Measurements from ENCODE around the gene TSPYL1. TPM values are rescaled to one million over a fixed set of nuclear protein-coding genes. Genes with fewer than 3 reads are reported as not detected.

TSPYL1 gene
- total RNA-seq, 1 experiment from 2014 or later: 68.6 TPM

- TF ChIP-seq, protein P1, sequence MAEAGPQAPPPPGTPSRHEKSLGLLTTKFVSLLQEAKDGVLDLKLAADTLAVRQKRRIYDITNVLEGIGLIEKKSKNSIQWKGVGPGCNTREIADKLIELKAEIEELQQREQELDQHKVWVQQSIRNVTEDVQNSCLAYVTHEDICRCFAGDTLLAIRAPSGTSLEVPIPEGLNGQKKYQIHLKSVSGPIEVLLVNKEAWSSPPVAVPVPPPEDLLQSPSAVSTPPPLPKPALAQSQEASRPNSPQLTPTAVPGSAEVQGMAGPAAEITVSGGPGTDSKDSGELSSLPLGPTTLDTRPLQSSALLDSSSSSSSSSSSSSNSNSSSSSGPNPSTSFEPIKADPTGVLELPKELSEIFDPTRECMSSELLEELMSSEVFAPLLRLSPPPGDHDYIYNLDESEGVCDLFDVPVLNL (CRISPR knock-in tag; IDR thresholded peaks at IDR 0.05; ENCODE audit: borderline replicate concordance, low read depth): no peak
- TF ChIP-seq ZNF396 (CRISPR knock-in tag; IDR thresholded peaks at IDR 0.05; ENCODE audit: borderline replicate concordance) (no peak), CDX4 (CRISPR knock-in tag; IDR thresholded peaks at IDR 0.05; ENCODE audit: borderline replicate concordance) (no peak), ZNF263 (CRISPR knock-in tag; IDR thresholded peaks at IDR 0.05; ENCODE audit: low read depth) (no peak), ZNF671 (CRISPR knock-in tag; IDR thresholded peaks at IDR 0.05) (no peak), NR3C1 (CRISPR knock-in tag; conservative IDR thresholded peaks at IDR 0.05; ENCODE audit: low read depth) (no peak), GTF2I (CRISPR knock-in tag; conservative IDR thresholded peaks at IDR 0.05) (no peak), IRF1 (CRISPR knock-in tag; IDR thresholded peaks at IDR 0.05) (no peak), ESRRA (CRISPR knock-in tag; IDR thresholded peaks at IDR 0.05; ENCODE audit: borderline replicate concordance) (no peak)
Measured at GRCh38 chr6:116309001-116309400, 29.3 kb upstream of the TSPYL1 start (continued).

DNA sequence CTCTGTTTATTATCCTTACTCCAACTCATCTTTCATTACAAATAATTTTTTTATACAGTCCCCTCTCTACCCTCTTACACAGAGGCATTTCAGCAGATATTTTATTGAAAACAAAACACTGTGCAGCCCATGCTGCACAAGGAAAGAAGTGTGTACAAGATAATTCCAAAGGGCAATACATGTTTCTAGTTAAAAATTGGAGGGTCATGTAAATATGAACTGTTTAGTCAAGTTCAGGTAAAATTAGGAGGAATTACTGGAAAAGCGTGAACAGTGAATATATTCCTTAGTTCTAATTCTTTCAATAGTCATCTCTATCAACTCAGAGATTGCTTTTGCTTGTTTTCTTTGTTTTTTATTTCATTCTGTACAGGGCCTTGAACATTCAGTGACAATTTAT, 27.9 kb upstream of the TSPYL1 start:
- POLR2A ChIA-PET: no interaction called here
- no peak overlapping the region for H3K27ac Mint-ChIP-seq
- DNase-seq (ENCODE audit: low spot score) (no peak), ATAC-seq (no peak)
- H3K4me3 Mint-ChIP-seq: no peak overlapping the region
- CTCF ChIA-PET: interaction anchor here (1.8 kb wide), 1 partner anchor 20 kb away, joined by 11 read pairs; no protein-coding TSS in a partner anchor
- 0 out of 2 replicates have a peak, but pooled peaks cover 4% of the 10 kb centered on the region for H3K4me1 Mint-ChIP-seq
- TF ChIP-seq USF2 (CRISPR knock-in tag; IDR thresholded peaks at IDR 0.05): no peak
- TF ChIP-seq, protein P2, sequence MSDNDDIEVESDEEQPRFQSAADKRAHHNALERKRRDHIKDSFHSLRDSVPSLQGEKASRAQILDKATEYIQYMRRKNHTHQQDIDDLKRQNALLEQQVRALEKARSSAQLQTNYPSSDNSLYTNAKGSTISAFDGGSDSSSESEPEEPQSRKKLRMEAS (CRISPR knock-in tag; IDR thresholded peaks at IDR 0.05): no peak
- peaks cover 5% of the 10 kb centered on the region; the same call in 1 of the 2 replicates for H3K36me3 Mint-ChIP-seq
- H3K9me3 Mint-ChIP-seq: peaks cover 19% of the 10 kb centered on the region
- no peaks in the 10 kb centered on the region for H3K27me3 Mint-ChIP-seq (ENCODE audit: low read depth)

DNA sequence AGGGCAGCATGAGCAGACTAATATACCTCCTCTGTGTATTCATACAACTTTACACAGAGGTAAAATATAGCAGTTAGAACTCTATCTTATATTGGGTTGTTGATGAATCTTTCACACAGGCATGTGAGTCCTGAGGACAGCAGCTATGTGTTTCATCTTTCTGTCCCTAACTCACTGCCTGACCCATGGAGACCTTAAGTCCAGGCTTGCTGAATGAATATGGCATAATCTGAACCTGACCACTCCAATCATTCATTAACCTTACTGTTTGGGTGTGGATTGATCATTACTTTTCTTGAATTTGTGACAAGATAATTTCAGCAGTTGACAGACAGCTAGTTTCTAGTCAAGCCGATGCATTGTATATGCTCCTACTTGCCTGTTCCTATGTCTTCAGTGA, 27.3 kb upstream of the TSPYL1 start:
- Mint-ChIP-seq H3K36me3 (peaks cover 5% of the 10 kb centered on the region; the same call in 1 of the 2 replicates), H3K4me1 (0 out of 2 replicates have a peak, but pooled peaks cover 4% of the 10 kb centered on the region), H3K4me3 (no peak overlapping the region), H3K9me3 (peaks cover 19% of the 10 kb centered on the region), H3K27me3 (ENCODE audit: low read depth) (no peaks in the 10 kb centered on the region), H3K27ac (no peak overlapping the region)
- CTCF ChIA-PET: interaction anchor here (1.8 kb wide), 1 partner anchor 19 kb away, joined by 11 read pairs; no protein-coding TSS in a partner anchor
- TF ChIP-seq, protein P1 (CRISPR knock-in tag; IDR thresholded peaks at IDR 0.05; ENCODE audit: borderline replicate concordance, low read depth): no peak
- TF ChIP-seq TEAD4 (CRISPR knock-in tag; IDR thresholded peaks at IDR 0.05): no peak
- no peak for TF ChIP-seq CDX4 (CRISPR knock-in tag; IDR thresholded peaks at IDR 0.05; ENCODE audit: borderline replicate concordance)
- POLR2A ChIA-PET: interaction anchor here (1.1 kb wide), 1 partner anchor 63 kb away, joined by 4 read pairs; no protein-coding TSS in a partner anchor
- no peak for DNase-seq (ENCODE audit: low spot score)
- no peak for ATAC-seq

DNA sequence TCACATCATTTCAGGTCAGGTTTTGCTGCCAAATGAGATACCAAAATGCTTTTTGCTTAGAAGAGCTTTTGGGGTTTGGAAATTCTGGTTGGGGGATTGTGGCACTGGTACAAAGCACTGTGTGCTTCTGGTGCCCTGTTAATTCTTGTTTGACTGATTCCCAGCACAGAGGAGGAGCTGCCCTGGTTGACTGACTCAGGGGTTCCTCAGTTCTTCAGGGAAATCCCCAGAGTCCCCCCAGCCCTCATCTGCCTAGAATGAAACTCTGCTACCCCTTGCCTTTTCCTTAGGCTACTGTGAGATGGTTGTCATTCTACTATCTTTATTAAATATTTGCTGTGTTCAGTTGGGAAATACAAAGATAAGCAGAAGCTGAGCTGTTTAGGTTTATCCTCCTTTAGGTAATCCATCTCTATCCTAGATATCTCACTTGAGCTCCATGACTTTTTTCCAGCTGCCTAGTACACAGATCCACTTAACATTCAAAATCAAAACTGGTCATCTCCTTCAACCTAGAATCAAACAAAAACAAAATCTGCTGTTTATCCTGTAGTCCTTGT, 24.9 kb upstream of the TSPYL1 start:
- 0 out of 2 replicates have a peak, but pooled peaks cover 2% of the 10 kb centered on the region for H3K36me3 Mint-ChIP-seq
- no peak for TF ChIP-seq ZNF423 (CRISPR knock-in tag; IDR thresholded peaks at IDR 0.05)
- TF ChIP-seq PRRX2 (CRISPR knock-in tag; IDR thresholded peaks at IDR 0.05): no peak
- TF ChIP-seq, protein P3, sequence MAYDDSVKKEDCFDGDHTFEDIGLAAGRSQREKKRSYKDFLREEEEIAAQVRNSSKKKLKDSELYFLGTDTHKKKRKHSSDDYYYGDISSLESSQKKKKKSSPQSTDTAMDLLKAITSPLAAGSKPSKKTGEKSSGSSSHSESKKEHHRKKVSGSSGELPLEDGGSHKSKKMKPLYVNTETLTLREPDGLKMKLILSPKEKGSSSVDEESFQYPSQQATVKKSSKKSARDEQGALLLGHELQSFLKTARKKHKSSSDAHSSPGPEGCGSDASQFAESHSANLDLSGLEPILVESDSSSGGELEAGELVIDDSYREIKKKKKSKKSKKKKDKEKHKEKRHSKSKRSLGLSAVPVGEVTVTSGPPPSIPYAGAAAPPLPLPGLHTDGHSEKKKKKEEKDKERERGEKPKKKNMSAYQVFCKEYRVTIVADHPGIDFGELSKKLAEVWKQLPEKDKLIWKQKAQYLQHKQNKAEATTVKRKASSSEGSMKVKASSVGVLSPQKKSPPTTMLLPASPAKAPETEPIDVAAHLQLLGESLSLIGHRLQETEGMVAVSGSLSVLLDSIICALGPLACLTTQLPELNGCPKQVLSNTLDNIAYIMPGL (CRISPR knock-in tag; IDR thresholded peaks at IDR 0.05): no peak
- TF ChIP-seq, protein P4, sequence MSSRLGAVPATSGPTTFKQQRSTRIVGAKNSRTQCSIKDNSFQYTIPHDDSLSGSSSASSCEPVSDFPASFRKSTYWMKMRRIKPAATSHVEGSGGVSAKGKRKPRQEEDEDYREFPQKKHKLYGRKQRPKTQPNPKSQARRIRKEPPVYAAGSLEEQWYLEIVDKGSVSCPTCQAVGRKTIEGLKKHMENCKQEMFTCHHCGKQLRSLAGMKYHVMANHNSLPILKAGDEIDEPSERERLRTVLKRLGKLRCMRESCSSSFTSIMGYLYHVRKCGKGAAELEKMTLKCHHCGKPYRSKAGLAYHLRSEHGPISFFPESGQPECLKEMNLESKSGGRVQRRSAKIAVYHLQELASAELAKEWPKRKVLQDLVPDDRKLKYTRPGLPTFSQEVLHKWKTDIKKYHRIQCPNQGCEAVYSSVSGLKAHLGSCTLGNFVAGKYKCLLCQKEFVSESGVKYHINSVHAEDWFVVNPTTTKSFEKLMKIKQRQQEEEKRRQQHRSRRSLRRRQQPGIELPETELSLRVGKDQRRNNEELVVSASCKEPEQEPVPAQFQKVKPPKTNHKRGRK (CRISPR knock-in tag; IDR thresholded peaks at IDR 0.05; ENCODE audit: borderline replicate concordance): no peak
- TF ChIP-seq ELF4 (CRISPR knock-in tag; IDR thresholded peaks at IDR 0.05; ENCODE audit: low read depth): no peak
- no peak for TF ChIP-seq NR1H2 (CRISPR knock-in tag; IDR thresholded peaks at IDR 0.05)
- TF ChIP-seq EMX1 (CRISPR knock-in tag; IDR thresholded peaks at IDR 0.05): no peak
- no peak for TF ChIP-seq NFE2L1 (CRISPR knock-in tag; IDR thresholded peaks at IDR 0.05)

More for the DNA sequence above, 24.9 kb upstream of the TSPYL1 start:
- no peaks in the 10 kb centered on the region for H3K27me3 Mint-ChIP-seq (ENCODE audit: low read depth)
- H3K4me1 Mint-ChIP-seq: no peaks in the 10 kb centered on the region
- no peak overlapping the region for H3K4me3 Mint-ChIP-seq
- peaks cover 10% of the 10 kb centered on the region for H3K9me3 Mint-ChIP-seq
- no peak overlapping the region for H3K27ac Mint-ChIP-seq
- no peak for ATAC-seq
- ChIA-PET POLR2A (interaction anchor here (0.7 kb wide), 2 partner anchors 12 to 398 kb away, joined by 3 read pairs; no protein-coding TSS in a partner anchor), CTCF (interaction anchor here (0.7 to 1.3 kb wide), 2 partner anchors 17 to 188 kb away, joined by 3 to 4 read pairs; no protein-coding TSS in a partner anchor)
- no peak for DNase-seq (ENCODE audit: low spot score)
